Cardiac muscle cell (in vitro differentiated cells and primary cell): ENCODE results near the gene LASP1NB.

Source experiments
- DNase-seq, 2 donors: peaks; one replicate each; pipeline versions ENCODE4 v3.0.0 to v3.0.0-alpha.2; 2010 to 2017; ENCODE audit warnings: low read depth in 1 of 2, low spot score in 1 of 2
- H3K27ac ChIP-seq: fragments of 200-600 bp; sonication (generic); 2 replicates; pipeline ENCODE4 v1.5.1; 2016
- H3K27me3 ChIP-seq: fragments of 200-600 bp; sonication (generic); 2 replicates; pipeline ENCODE4 v1.6.0; 2016; ENCODE audit warnings: control low read depth
- H3K36me3 ChIP-seq: fragments of 200-600 bp; sonication (generic); 2 replicates; pipeline ENCODE4 v1.5.1; 2016; ENCODE audit warnings: control low read depth
- H3K4me1 ChIP-seq: fragments of 200-600 bp; sonication (generic); 2 replicates; pipeline ENCODE4 v1.8.1; 2017; ENCODE audit warnings: low read depth, mild to moderate bottlenecking, mixed run types
- H3K4me3 ChIP-seq: fragments of 200-600 bp; sonication (generic); 2 replicates; pipeline ENCODE4 v1.5.1; 2016; ENCODE audit warnings: mild to moderate bottlenecking
- H3K9me3 ChIP-seq: fragments of 200-600 bp; sonication (generic); 2 replicates; pipeline ENCODE4 v1.5.1; 2017; ENCODE audit warnings: low read depth, mild to moderate bottlenecking, control low read depth
- CTCF ChIP-seq: IDR thresholded peaks from 2 replicates; pipeline ENCODE4 v1.5.1; 2012; ENCODE audit warnings: low read depth, mild to moderate bottlenecking, low read length

The LASP1NB gene

DNA sequence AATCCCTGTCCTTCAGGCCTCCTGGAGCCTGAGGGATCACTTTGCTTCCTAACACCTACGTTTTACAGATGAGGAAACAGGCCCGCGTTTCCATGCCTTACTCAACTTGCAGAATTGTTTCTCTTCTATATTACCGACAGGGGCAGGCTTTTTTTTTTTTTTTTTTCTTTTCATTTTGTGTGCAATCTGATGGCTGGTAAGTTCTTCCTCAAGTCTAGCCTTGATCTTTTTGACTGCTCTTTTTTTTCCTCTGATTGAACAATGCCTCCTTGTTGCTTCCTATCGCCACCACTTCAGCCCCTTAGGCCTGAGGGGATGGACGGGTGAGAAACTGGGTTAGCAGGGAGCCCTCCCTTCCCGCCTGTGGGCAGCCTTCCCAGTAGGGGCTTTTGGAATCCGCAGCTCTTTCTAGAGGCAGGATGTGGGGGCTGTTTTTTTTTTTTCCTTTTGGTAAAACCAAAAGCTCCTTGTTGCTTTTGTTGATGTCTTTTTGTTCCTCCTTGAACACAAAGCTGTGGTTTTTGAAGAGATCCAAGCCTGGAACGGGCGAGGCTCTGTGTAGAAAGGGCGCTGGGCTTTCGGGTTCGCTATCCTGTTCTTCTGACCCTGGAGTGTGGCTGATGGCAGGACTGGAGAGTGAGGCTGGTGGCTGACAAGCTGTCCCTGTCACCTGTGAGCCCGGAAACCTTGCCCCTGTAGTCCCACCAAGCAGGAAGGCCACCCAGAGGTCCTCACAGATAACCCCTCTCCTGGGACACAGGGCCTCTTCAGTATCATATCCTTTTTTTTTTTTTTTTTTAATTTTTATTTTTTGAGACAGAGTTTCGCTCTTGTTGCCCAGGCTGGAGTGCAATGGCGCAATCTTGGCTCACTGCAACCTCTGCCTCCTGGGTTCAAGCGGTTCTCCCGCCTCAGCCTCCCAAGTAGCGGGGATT lies 41.6 kb upstream of the LASP1NB start:
- peaks cover 47% of the 10 kb centered on the region for H3K4me1 ChIP-seq
- DNase-seq, result peak in 1 of 2 donors; percentile 87
- TF ChIP-seq CTCF, result peak; percentile 26
- H3K4me3 ChIP-seq, result no peak overlapping the region
- H3K9me3 ChIP-seq, result no peaks in the 10 kb centered on the region
- H3K27ac ChIP-seq, result no peak overlapping the region
- H3K36me3 ChIP-seq, result no peaks in the 10 kb centered on the region
- no peaks in the 10 kb centered on the region for H3K27me3 ChIP-seq

DNA sequence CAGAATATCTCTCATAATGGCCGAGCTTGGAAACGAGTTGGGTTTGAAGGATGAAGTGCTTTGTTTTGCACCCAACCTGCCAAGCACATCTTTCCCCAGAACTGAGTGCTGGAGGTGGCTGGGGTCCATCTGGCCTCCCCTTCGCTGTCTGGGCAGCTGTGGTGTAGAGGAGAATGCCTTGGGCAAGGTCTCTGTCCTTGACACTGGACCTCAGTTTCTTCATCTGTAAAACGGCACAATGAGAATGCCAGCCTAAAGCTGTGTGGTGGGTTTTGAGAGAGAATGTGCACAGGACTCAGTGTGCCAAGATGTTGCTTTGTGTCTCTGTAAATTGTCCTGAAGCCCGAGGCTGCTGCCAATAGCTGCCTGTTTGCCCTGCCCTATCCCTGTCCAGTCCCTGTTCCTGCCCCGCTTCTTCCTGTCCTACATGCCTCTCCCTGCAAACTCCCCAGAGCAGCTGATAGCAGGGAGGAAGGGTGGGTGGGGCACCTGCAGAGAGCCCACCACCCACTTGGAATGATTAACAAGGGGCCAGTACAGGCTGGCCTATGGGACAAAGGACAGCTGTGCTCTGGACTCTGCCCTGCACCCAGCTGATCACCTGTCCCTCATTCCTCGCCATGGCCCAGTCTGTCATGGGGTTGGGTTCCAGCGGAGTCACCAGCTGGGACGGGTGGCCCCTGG lies 40.2 kb upstream of the LASP1NB start:
- no peak for DNase-seq
- Histone ChIP-seq H3K4me1 (peaks cover 37% of the 10 kb centered on the region), H3K36me3 (no peaks in the 10 kb centered on the region), H3K9me3 (no peaks in the 10 kb centered on the region), H3K27ac (peak overlapping the region; percentile 38), H3K27me3 (no peaks in the 10 kb centered on the region), H3K4me3 (no peak overlapping the region)
- no peak for TF ChIP-seq CTCF

GRCh38 chr17:38885728-38886642 lies 39.4 kb upstream of the LASP1NB start:
- Histone ChIP-seq H3K4me3 (no peak overlapping the region), H3K36me3 (peaks cover 2% of the 10 kb centered on the region), H3K27me3 (no peaks in the 10 kb centered on the region), H3K27ac (peak overlapping the region; percentile 56), H3K9me3 (no peaks in the 10 kb centered on the region), H3K4me1 (peaks cover 32% of the 10 kb centered on the region)
- peak; percentile 46 to 71 for DNase-seq
- TF ChIP-seq CTCF, result no peak

DNA sequence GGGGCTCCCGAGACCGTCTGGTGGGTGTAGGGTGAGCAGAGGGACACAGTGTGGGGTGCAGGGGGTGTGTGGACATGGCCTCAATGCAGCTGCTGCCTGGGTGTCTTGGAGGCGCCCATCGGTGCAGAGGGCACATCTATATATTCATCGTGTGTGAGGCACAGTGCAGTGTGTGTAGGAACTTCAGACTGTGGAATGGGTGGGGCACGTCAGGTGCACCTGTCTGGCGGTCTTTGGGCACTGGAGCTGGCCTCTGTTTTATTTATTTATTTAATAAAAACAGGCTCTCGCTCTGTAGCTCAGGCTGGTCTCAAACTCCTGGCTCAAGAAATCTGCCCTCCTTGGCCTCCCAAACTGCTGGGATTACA lies 38.8 kb upstream of the LASP1NB start:
- peaks cover 31% of the 10 kb centered on the region for H3K4me1 ChIP-seq
- no peak for DNase-seq
- peak overlapping the region; percentile 60 for H3K27ac ChIP-seq
- H3K4me3 ChIP-seq, result no peak overlapping the region
- H3K36me3 ChIP-seq, result peaks cover 7% of the 10 kb centered on the region
- H3K27me3 ChIP-seq, result no peaks in the 10 kb centered on the region
- no peak for TF ChIP-seq CTCF
- no peaks in the 10 kb centered on the region for H3K9me3 ChIP-seq

DNA sequence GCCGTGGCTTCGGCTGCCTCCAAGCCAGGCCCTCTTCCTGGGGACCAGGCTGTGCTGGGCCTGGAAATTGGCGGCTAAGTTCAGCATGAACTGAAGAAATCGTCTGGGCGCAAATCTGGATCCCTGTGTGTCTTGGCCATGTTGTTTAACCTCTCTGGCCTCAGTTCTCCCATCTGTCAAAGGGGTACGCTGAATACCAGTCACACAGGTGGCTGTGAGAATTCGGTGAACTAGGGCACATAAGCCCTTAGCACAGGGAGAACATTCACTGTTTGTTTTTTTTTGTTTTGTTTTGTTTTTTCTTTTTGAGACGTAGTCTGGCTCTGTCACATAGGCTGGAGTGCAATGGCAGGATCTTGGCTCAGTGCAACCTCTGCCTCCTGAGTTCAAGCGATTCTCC lies 36.6 kb upstream of the LASP1NB start:
- no peaks in the 10 kb centered on the region for H3K27me3 ChIP-seq
- peaks cover 15% of the 10 kb centered on the region for H3K4me1 ChIP-seq
- no peak overlapping the region for H3K4me3 ChIP-seq
- no peak for TF ChIP-seq CTCF
- no peaks in the 10 kb centered on the region for H3K9me3 ChIP-seq
- no peak overlapping the region for H3K27ac ChIP-seq
- DNase-seq, result no peak
- peaks cover 7% of the 10 kb centered on the region for H3K36me3 ChIP-seq
